ENCODE results near the gene PPIH.
"Not testable (repeated sequence)": the region's sequence is repeated elsewhere in the genome, so short reads cannot be mapped to it uniquely, and the experiment has no call there.

PPIH gene

DNA sequence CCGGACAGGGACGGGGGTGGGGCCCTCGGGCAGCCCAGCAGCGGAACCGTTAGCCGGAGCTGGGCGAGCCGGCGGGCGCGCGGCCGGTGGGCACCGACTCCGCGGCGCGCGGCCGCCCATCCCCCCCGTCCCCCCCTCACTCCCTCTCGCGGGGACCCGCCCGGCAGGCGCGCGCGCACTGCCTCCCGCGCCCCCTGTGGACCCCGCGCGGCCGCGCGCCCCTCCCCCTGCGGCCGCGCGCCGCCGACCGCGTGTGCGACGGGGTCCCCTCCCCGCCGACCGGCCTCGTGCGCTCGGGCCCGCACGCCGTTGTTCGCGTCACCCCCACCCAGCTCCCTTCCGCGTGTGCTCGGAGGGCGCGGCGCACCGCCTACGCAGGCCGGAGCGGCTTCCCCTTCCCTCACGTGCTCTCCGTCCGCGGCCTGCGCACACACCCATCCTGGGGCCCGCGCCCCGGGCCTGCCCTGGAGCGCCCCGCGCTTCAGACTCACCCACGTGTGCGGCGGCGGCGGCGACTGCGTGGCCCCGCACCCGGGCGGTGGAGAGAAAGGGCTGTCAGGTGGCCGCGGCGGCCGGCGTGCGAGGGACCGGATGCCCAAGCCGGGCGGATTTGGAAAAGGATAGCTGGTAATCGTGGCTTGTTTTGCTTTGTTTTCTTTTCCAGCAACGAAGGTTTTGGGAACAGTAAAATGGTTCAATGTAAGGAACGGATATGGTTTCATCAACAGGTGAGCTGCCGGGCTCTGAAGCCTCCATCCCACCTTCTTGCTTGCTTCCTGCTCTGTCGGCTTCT, 24.7 kb downstream of the PPIH start:
- DNase-seq = no peak

DNA sequence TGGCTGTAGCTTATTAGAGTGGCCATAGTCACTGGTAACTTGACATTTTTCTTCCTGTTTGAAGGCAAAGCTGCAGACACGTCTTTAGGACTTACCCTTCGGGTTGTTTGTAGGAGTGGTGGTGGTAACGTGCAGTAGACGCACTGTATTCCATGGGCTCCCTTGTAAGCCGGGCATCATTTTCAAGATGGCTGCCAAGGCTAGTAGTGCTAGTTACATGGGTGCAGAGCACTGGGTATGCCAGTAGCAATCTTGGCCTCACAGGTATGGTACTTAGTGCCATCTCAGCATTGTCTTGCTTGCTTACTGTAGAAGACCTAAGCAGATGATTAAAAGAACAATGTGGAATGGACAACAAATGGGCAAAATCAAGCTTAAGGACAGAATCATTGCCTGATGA, 25.9 kb downstream of the PPIH start:
- DNase-seq = no peak

DNA sequence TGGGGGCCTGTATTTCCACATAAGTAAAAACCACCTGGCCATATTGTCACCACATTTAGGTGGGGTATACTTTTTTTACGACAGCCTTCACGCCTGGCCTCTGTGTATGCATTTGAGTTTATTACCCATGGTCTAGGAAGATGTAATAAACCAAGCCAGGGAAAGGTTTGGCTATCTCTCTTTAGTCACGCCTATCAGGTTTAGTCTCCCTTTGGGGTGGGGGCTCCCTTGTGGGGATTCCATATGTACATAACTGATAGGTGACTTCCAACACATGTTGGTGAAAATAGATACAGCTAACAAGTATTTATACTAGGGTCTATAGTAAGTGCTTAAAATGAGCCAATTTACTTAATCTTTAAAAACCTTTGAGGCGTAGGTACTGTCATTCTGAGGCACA, 28.2 kb downstream of the PPIH start:
- no peak for DNase-seq

DNA sequence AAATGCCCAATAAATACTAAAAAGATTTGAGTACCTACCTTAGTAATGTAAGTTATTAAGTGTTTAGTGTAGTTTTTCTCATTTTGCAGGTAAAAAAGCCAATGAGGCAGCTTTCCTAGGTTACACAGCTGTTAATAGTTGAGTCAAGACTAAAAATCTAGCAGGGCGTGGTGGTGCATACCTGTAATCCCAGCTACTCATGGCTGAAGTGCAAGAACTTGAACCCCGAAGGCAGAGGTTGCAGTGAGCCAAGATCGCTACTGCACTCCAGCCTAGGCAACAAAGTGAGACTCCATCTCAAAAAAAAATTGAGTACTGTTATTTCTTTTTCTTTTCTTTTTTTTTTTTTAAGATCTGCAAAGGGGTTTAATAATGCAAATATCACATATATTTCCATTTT, 31.7 kb downstream of the PPIH start:
- no peak for DNase-seq

DNA sequence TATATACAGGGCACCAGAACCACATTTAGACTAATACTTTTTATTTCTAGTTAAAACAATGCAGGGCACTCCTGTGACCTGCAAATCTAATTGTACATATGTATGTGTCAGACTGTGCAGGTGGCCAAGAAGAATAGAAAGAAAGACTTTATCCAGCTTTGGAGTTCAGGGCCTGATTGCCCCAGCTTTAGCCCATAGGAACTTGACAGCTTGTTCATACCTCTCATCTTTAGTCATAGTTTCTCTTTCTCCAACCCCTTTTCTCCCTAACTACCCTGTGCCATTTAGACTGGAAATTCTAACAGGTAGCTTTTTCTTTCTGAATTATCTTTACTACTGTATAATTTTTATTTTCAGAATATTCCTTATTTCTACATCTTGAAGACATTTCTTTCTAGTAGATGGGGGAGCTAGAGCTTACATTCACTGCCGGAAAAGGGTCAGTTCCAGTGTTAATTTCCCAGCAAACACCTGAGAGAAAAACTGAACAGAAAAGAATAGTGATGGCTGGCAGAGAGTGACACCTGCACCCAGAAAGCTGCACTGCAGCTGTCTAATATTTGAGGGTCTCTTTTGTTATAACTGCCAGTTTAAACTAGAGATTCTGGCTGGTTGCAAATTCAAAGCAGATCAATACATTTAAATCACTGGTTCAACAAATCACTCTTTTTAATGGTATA, 32.4 kb downstream of the PPIH start:
- no peak for DNase-seq

DNA sequence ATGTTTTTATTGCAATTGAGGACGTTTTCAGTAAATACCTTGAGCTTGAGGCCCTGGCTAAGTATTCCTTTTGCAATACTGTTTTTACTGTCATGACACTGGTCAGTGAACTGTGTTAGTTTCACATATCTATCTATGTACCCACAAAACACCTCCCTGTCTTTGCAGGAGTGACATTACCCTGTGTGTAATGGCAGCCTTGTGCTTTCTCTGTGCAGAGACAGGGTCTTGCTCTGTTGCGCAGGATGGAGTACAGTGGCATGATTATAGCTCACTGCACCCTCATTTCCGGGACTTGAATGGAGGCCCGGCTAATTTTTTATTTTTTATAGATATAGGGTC, 32.9 kb downstream of the PPIH start:
- DNase-seq = no peak

DNA sequence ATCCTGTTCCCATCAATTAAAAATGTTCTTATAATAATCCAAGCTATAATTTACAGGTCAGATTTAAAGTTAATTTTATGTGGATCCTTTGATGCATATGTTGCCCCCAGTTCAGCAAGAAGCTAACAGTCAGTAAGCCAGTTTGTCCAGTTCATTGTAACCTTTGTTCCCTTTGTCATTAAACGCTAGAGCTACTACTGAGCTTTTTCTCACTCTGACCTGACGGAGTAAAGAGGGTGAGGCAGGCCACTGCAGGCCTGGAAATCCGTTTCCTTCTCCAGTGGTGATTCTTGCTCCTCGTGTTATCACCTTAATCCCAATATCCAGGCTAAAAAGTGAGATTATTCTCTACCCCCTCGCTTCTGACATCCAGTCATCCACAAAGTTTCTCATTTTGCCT, 34.2 kb downstream of the PPIH start:
- DNase-seq = no peak

DNA sequence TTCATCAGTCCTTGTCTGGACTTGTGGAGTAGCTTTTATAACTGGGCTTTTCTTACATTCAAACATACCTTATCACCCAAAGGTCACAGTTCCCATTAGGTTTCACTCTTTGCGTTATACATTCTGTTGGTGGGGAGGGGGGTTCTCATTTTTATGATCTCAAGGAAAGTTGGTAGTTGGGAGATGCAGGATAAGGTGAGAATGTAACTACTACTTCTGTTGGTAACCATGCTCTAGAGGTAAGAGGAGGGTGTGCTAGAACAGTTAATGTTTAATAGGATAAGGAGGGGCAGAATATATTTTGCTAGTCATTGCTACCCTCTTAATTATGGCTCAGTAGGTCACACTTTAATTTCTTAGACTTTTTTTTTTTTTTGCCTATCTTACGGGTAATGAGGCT, 34.7 kb downstream of the PPIH start:
- DNase-seq = no peak

DNA sequence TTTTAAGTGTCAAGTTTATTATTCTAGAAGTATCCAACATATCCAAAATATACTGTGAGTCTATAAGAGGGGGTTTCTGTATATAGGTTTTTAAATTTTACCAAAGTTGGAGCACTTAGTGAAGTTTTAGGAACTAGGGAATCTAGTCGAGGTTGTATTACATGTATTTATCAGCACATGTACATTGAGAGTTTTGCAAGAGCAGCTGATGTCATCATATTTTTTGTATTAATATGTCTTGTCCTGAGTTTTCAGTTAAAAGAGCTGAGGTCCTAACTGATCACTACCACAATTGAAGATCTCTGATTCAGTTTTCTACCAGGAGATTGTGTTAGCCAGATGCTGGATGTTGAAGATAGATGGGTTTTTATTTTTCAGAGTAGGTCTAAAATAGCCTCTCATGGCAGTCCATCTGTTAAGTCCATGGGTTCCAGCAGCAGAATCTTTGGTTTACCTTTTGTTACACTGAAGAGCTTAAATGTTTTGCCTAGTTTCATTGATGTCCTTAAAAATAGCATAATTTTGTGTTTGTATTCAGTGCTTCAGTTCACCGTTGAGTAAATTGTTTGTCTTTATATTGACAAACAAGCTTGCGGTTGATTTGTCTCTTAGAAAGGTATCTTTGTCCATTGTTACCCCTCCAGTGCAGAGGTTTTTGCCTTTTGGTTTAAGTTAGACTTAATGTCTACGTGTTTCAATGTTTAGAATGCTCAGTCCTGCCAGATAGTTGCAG, 40.0 kb downstream of the PPIH start:
- DNase-seq = no peak

DNA sequence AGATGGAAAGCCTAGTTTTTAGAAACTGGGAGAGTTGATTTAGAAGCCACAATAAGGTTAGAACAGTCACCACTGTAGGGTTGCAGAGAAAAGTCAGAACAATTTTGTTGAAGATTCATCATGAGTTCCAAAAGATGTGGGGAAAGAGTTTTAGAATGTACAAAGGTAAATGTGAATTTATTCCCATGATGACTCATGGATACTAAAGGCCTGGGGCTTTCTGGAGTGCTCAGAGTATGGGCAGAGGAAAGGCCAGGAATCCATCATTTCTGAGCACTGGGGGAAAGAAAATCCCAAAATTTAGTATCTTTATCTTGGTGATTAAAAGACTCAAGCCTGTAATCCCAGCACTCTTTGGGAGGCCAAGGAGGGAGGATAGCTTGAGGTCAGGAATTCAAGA, 41.8 kb downstream of the PPIH start:
- no peak for DNase-seq

DNA sequence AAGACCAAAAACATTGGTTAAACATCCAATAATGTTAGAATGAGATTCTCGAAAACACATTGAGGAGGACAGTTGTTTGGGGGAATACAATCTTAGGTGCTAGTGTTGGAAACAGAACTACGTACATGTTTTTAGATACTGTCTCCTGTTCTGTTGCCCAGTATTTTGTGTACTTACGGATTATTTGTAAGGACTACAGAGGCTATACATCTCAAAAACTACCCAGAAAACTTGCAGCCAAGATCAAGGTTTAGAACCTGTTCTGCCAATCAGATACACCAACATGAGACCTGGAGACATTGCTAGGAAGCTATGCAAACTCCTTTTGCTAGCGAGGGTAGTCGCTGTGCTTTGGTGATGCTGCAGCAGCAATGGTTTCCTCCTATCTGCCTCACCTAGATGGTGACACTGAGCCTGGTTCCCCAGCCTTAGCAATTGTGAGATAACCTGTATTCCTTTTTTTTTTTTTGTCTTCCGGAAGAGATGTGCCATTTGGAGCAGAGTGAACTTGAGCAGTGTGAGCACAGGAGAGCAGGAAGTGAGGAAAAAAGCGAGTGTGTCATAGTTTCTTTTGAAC, 45.8 kb downstream of the PPIH start:
- DNase-seq = no peak

DNA sequence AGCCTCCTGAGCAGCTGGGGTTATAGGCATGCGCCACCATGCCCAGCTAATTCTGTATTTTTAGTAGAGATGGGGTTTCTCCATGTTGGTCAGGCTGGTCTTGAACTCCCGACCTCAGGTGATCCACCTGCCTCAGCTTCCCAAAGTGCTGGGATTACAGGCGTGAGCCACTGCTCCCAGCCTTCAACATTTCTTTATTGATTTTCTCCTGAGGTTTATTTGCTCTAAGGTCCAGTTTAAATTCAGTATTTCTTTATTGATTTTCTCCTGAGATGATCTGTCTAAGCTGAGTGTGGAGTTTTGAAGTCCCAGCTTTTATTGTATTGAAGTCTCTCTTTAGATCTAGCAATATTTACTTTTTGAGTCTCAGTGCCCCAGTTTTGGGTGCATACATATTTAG, 54.6 kb downstream of the PPIH start:
- not testable (repeated sequence) for DNase-seq

DNA sequence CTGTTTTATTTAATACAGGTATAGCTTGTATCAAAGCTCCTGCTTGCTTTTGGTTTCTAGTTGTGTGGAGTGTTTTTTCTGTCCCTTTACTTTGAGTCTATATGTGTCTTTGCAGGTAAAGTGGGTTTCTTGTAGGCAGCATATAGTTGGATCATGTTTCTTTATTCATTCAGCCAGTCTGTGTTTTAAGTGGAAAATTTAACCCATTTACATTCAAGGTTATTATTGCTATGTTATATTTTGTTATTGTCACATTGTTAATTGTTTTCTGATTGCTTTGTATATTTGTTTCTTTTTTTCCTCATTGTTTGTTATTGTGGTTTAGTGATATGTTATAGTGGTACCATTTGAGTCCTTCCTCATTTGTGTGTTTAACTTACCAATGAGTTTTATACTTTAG, 55.1 kb downstream of the PPIH start:
- no peak for DNase-seq

DNA sequence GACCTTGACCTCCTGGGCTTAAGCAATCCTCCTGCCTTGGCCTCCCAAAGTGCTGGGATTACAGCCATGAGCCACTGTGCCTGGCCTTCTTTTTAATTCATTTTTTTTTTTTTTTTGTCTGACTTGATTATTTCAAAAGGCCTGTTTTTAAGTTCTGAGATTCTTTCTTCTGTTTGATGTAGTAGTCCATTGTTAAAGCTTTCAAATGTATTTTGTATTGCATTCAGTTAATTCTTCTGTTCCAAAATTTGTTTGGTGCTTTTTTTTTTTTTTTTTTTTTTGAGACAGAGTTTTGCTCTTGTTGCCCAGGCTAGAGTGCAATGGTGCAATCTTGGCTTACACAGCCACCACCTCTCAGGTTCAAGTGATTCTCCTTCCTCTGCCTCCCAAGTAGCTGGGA, 56.2 kb downstream of the PPIH start:
- not testable (repeated sequence) for DNase-seq

DNA sequence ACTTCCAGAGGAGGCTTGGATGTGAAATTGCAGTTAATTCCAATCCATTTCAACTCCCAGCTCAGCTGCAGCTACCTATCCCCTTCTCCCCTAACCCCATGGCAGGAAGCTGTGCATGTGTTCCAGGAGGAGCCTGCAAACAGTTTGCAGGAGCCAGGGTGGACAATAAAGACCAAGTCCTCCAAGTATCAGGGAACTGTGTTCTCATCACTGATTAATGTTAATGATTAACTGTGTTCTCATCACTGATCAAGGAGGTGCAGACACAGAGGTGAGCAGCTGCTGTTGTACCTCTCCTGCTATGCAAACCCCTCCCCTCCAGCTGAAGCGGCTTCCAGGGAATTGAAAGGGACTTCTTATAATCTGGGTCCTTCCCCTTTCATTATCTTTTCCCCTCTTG, 62.6 kb downstream of the PPIH start:
- no peak for DNase-seq

DNA sequence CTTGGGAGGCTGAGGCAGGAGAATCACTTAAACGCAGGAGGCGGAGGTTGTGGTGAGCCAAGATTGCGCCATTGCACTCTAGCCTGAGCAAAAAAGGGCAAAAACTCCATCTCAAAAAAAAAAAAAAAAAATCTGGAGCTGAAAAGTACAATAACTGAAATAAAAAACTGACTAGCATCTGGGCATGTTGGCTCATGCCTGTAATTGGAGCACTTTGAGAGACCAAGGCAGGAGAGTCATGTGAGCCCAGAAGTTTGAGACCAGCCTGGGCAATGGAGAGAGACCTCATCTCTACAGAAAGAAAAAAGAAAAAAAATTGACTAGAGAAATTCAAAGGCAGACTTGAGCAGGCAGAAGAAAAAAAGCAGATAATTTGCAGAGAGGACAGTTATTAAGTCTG, 63.7 kb downstream of the PPIH start:
- no peak for DNase-seq

DNA sequence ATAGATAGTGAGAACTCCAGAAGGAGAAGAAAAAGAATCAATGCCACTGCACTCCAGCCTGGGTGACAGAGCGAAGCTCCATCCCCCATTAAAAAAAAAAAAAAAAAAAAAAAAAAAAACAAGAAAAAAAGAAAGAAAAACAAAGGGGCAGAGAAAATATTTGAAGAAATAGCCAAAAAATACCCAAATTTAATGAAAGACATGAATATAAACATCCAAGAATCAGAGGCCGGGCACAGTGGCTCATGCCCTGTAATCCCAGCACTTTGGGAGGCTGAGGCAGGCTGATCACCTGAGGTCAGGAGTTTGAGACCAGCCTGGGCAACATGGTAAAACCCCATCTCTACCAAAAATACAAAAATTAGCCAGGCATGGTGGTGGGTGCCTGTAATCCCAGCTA, 64.2 kb downstream of the PPIH start:
- DNase-seq = not testable (repeated sequence)

DNA sequence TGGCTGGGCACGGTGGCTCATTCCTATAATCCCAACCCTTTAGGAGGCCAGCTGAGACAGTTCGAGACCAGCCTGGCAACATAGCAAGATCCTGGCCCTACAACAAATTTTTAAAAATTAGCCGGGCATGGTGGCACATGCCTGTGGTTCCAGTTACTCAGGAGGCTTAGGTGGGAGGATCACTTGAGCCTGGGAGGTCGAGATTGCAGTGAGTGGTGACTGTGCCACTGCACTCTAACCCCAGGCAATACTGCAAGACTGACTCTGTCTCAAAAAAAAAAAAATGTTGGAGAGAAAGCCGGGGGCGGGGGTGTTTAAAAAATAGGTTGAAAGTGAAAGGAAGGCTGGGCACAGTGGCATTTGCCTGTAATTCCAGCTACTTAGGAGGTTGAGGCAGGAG, 65.3 kb downstream of the PPIH start:
- DNase-seq = no peak

DNA sequence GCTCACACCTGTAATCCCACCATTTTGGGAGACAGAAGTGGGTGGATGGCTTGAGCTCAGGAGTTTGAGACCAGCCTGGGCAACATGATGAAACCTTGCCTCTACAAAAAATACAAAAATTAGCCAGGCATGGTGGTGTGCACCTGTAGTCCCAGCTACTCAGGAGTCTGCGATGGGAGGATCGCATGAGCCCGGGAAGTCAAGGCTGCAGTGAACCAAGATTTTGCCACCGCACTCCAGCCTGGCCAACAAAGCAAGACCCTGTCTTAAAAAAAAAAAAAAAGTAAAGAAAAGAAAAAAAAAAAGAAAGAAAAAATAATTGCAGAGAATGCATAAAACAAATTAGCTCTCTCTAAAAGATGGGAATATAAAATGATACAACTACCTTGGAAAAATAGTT, 67.6 kb downstream of the PPIH start:
- not testable (repeated sequence) for DNase-seq
